WTC11 (cell line): ENCODE results near the gene SCAF8. TPM values are rescaled to one million over a fixed set of nuclear protein-coding genes. Genes with fewer than 3 reads are reported as not detected.

ENCODE experiments used
- ATAC-seq: fragments of 200-7000 bp; cut with Tn5 transposase; 2 replicates; pipeline ENCODE4 v1.10.0; 2021; ENCODE audit warnings: mild to moderate bottlenecking, moderate library complexity
- CTCF ChIA-PET: fragments of 300-600 bp; sonication (Branson Sonifier 250); formaldehyde crosslinking; loops from one replicate; lab custom pipeline; 2021; ENCODE audit warnings: antibody characterized with exemption; lab: Charles Lee
- POLR2A ChIA-PET: fragments of 350-600 bp; sonication (Branson Sonifier 250); formaldehyde crosslinking; loops from one replicate; lab custom pipeline; 2021; ENCODE audit warnings: antibody characterized with exemption; lab: Charles Lee
- DNase-seq: peaks from one replicate; pipeline ENCODE4 v3.0.0; 2021; ENCODE audit warnings: low spot score
- H3K27ac Mint-ChIP-seq: 2 replicates; pipeline ENCODE4 v1.8.0; 2021; ENCODE audit warnings: mixed read lengths
- H3K27me3 Mint-ChIP-seq: 2 replicates; pipeline ENCODE4 v1.8.0; 2021; ENCODE audit warnings: low read depth, mild to moderate bottlenecking, moderate library complexity, mixed read lengths
- H3K36me3 Mint-ChIP-seq: 2 replicates; pipeline ENCODE4 v1.8.0; 2021; ENCODE audit warnings: mixed read lengths
- H3K4me1 Mint-ChIP-seq: 2 replicates; pipeline ENCODE4 v1.8.0; 2022; ENCODE audit warnings: mixed read lengths
- H3K4me3 Mint-ChIP-seq: 2 replicates; pipeline ENCODE4 v1.8.0; 2021; ENCODE audit warnings: mild to moderate bottlenecking, moderate library complexity, mixed read lengths
- H3K9me3 Mint-ChIP-seq: 2 replicates; pipeline ENCODE4 v1.8.0; 2021; ENCODE audit warnings: mixed read lengths
- AFF4 ChIP-seq: sonication (generic); formaldehyde crosslinking; IDR thresholded peaks from 2 replicates; pipeline ENCODE4 v1.8.1; 2023; ENCODE audit warnings: mild to moderate bottlenecking, missing genetic modification reagents, borderline replicate concordance
- ATF3 ChIP-seq: sonication (generic); formaldehyde crosslinking; conservative IDR thresholded peaks from 2 replicates; pipeline ENCODE4 v1.8.1; 2022; ENCODE audit warnings: mild to moderate bottlenecking, missing genetic modification reagents
- ESRRA ChIP-seq: sonication (generic); formaldehyde crosslinking; IDR thresholded peaks from 2 replicates; pipeline ENCODE4 v1.8.1; 2022; ENCODE audit warnings: mild to moderate bottlenecking, missing genetic modification reagents, borderline replicate concordance
- ETV6 ChIP-seq: sonication (generic); formaldehyde crosslinking; IDR thresholded peaks from 2 replicates; pipeline ENCODE4 v1.8.1; 2022; ENCODE audit warnings: mild to moderate bottlenecking, missing genetic modification reagents
- HMGXB4 ChIP-seq: sonication (generic); formaldehyde crosslinking; IDR thresholded peaks from 2 replicates; pipeline ENCODE4 v1.8.1; 2023; ENCODE audit warnings: mild to moderate bottlenecking, moderate library complexity, missing genetic modification reagents
- IRF2 ChIP-seq: sonication (generic); formaldehyde crosslinking; IDR thresholded peaks from 2 replicates; pipeline ENCODE4 v1.8.0; 2022; ENCODE audit warnings: low read depth, missing genetic modification reagents, borderline replicate concordance
- NFYB ChIP-seq: sonication (generic); formaldehyde crosslinking; conservative IDR thresholded peaks from 2 replicates; pipeline ENCODE4 v1.8.0; 2022; ENCODE audit warnings: low read depth, missing genetic modification reagents
- RELA ChIP-seq: sonication (generic); formaldehyde crosslinking; IDR thresholded peaks from 2 replicates; pipeline ENCODE4 v1.8.1; 2022; ENCODE audit warnings: missing genetic modification reagents, mild to moderate bottlenecking, borderline replicate concordance
- RORB ChIP-seq: fragments of 250-450 bp; sonication (Bioruptor Pico); IDR thresholded peaks from 2 replicates; pipeline ENCODE4 v1.9.0; 2021; ENCODE audit warnings: mild to moderate bottlenecking
- SOX15 ChIP-seq: fragments of 250-450 bp; sonication (Bioruptor Pico); IDR thresholded peaks from 2 replicates; pipeline ENCODE4 v1.9.0; 2021; ENCODE audit warnings: mild to moderate bottlenecking
- SP1 ChIP-seq: sonication (generic); formaldehyde crosslinking; conservative IDR thresholded peaks from 2 replicates; pipeline ENCODE4 v1.8.1; 2022; ENCODE audit warnings: missing genetic modification reagents
- ZSCAN18 ChIP-seq: fragments of 250-450 bp; sonication (Bioruptor Pico); IDR thresholded peaks from 2 replicates; pipeline ENCODE4 v2.1.2; 2022; ENCODE audit warnings: mild to moderate bottlenecking, moderate library complexity
- total RNA-seq: library from RNA; stranded (reverse); gene quantifications from 3 replicates; pipeline ENCODE4 v1.2.3, GENCODE V29; 2021
- TF ChIP-seq, protein P1 (sequence below): sonication (generic); formaldehyde crosslinking; IDR thresholded peaks from 2 replicates; pipeline ENCODE4 v1.8.1; 2022; ENCODE audit warnings: low read depth, missing genetic modification reagents, borderline replicate concordance
- TF ChIP-seq, protein P2 (sequence below): sonication (generic); formaldehyde crosslinking; IDR thresholded peaks from 2 replicates; pipeline ENCODE4 v1.8.0; 2022; ENCODE audit warnings: mild to moderate bottlenecking, missing genetic modification reagents
- TF ChIP-seq, protein P3 (sequence below): fragments of 250-450 bp; sonication (Bioruptor Pico); IDR thresholded peaks from 2 replicates; pipeline ENCODE4 v1.9.0; 2021; ENCODE audit warnings: mild to moderate bottlenecking

Gene SCAF8
- total RNA-seq, 1 experiment from 2014 or later, result 40.7 TPM

DNA sequence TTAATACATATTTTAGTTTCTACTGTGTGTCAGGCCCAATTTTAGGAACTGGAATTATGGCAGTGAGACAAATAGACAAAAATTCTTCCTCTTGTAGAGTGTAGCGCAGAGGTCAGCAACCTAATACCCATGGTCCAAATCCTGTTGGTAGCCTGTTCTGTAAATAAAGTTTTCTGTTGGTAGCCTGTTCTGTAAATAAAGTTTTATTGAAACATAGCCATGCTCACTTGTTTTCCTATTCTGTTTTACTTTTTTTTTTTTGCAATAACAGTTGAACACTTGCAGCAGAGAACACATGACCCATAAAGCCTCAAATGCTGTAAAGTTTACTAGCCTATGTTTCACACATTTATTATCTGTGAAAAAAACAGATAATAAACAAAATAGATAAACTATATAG is 87.9 kb downstream of the SCAF8 start (continued):
- no peak for TF ChIP-seq RORB (CRISPR knock-in tag)

DNA sequence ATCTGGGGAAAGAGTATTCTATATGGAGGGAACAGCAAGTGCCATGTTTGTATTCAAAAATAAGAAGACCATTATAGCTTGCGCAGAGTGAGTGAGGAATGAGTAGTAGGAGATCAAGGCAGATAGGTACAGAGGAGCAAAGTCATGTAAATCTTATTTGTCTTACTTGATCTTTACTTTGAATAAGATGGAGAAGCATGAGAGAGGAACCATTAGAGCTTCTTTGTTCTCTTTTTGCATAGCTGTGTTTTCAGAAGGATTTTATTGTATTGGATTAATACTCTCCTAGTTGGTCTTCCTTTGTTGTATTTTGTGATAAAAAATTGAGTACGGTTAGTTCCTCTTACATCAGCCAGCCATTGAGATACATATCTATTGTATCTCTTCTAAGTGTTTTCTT is 88.4 kb downstream of the SCAF8 start:
- ATAC-seq (no peak), DNase-seq (no peak)
- ChIA-PET POLR2A (no interaction called here), CTCF (no interaction called here)
- Mint-ChIP-seq H3K9me3 (no peaks in the 10 kb centered on the region), H3K36me3 (peaks cover 55% of the 10 kb centered on the region), H3K27ac (peak overlapping the region; percentile 21; the same call in 1 of the 2 replicates), H3K4me3 (no peak overlapping the region), H3K4me1 (no peaks in the 10 kb centered on the region), H3K27me3 (no peaks in the 10 kb centered on the region)
- TF ChIP-seq SP1 (no peak), AFF4 (no peak), NFYB (CRISPR knock-in tag) (no peak), RELA (CRISPR knock-in tag) (no peak), IRF2 (no peak), SOX15 (CRISPR knock-in tag) (no peak), HMGXB4 (CRISPR knock-in tag) (no peak), ETV6 (CRISPR knock-in tag) (no peak), ATF3 (CRISPR knock-in tag) (no peak), ESRRA (CRISPR knock-in tag) (no peak), ZSCAN18 (no peak)
- TF ChIP-seq, protein P1, sequence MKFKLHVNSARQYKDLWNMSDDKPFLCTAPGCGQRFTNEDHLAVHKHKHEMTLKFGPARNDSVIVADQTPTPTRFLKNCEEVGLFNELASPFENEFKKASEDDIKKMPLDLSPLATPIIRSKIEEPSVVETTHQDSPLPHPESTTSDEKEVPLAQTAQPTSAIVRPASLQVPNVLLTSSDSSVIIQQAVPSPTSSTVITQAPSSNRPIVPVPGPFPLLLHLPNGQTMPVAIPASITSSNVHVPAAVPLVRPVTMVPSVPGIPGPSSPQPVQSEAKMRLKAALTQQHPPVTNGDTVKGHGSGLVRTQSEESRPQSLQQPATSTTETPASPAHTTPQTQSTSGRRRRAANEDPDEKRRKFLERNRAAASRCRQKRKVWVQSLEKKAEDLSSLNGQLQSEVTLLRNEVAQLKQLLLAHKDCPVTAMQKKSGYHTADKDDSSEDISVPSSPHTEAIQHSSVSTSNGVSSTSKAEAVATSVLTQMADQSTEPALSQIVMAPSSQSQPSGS (CRISPR knock-in tag), result no peak
- TF ChIP-seq, protein P2, sequence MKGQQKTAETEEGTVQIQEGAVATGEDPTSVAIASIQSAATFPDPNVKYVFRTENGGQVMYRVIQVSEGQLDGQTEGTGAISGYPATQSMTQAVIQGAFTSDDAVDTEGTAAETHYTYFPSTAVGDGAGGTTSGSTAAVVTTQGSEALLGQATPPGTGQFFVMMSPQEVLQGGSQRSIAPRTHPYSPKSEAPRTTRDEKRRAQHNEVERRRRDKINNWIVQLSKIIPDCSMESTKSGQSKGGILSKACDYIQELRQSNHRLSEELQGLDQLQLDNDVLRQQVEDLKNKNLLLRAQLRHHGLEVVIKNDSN (CRISPR knock-in tag), result no peak
- TF ChIP-seq, protein P3, sequence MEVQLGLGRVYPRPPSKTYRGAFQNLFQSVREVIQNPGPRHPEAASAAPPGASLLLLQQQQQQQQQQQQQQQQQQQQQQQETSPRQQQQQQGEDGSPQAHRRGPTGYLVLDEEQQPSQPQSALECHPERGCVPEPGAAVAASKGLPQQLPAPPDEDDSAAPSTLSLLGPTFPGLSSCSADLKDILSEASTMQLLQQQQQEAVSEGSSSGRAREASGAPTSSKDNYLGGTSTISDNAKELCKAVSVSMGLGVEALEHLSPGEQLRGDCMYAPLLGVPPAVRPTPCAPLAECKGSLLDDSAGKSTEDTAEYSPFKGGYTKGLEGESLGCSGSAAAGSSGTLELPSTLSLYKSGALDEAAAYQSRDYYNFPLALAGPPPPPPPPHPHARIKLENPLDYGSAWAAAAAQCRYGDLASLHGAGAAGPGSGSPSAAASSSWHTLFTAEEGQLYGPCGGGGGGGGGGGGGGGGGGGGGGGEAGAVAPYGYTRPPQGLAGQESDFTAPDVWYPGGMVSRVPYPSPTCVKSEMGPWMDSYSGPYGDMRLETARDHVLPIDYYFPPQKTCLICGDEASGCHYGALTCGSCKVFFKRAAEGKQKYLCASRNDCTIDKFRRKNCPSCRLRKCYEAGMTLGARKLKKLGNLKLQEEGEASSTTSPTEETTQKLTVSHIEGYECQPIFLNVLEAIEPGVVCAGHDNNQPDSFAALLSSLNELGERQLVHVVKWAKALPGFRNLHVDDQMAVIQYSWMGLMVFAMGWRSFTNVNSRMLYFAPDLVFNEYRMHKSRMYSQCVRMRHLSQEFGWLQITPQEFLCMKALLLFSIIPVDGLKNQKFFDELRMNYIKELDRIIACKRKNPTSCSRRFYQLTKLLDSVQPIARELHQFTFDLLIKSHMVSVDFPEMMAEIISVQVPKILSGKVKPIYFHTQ, result no peak
